GM20000 (cell line): ENCODE data around the gene ZC3H12A.

ENCODE experiments used
- DNase-seq: peaks from one replicate; pipeline ENCODE4 v3.0.0; 2012; ENCODE audit warnings: low spot score
- TF ChIP-seq, protein P1 (sequence below): IDR thresholded peaks from 2 replicates; pipeline ENCODE4 v1.5.1; 2012; ENCODE audit warnings: mild to moderate bottlenecking, control low read depth; ENCODE audit errors: extremely low read depth, missing control alignments

Gene ZC3H12A

GRCh38 chr1:37475380-37476086, 1.2 kb downstream of the ZC3H12A start:
- DNase-seq, result no peak
- TF ChIP-seq, protein P1, sequence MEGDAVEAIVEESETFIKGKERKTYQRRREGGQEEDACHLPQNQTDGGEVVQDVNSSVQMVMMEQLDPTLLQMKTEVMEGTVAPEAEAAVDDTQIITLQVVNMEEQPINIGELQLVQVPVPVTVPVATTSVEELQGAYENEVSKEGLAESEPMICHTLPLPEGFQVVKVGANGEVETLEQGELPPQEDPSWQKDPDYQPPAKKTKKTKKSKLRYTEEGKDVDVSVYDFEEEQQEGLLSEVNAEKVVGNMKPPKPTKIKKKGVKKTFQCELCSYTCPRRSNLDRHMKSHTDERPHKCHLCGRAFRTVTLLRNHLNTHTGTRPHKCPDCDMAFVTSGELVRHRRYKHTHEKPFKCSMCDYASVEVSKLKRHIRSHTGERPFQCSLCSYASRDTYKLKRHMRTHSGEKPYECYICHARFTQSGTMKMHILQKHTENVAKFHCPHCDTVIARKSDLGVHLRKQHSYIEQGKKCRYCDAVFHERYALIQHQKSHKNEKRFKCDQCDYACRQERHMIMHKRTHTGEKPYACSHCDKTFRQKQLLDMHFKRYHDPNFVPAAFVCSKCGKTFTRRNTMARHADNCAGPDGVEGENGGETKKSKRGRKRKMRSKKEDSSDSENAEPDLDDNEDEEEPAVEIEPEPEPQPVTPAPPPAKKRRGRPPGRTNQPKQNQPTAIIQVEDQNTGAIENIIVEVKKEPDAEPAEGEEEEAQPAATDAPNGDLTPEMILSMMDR, result no peak

DNA sequence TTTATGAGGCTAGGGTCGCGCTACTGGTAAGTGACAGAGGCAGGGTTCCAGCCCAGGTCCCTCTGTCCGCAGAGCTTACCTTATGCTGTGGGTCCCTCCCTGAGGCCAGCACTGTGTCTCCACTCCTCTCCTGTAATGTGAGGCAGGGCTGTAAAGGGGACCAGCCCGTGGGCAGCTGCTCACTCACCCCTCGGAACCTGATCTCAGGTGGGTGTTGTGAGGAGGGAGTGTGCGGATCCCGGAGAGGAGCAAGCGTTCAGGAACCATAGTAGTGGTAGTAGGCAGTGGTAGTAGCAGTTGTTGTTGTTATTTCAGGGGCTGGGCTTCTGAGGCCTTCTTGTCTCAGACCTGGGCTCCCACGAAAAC, 1.7 kb downstream of the ZC3H12A start:
- TF ChIP-seq, protein P1, result no peak
- DNase-seq, result no peak

DNA sequence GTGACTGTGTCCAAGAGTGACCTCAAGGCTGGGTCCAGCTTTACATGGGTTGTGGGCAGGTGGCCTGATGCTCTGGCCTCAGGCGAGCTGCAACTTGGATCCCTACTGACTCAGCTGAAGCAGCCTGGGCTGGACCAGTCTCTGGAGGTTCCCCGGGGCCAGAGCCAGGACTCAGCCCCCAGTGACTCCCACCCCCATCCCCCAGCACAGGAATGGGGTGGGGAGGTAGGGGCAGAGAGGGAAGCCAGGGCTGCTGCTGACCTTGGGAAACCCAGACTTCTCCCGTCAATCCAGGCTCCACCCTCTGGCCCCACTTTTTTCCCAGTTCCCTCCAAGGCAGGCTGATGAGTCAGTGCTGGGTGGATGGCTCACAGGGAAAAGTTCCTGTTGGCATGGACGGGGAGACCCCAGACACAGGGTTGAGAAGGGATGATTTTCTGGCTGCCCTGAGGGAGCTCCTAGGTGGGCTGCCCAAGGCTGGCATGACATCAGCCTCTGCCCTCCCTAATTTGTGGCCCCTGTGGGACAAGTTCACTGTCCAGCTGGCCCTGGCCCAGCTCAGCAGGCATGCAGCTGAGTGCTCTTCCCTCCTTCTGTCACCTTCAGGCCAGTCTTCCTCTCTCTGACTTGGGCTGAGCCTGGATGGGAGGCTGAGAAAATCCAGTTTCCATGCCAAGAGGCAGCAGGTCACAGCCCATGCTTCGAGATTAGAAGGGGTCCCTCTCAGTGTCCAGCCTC, 2.2 kb downstream of the ZC3H12A start:
- no peak for DNase-seq
- TF ChIP-seq, protein P1, result no peak

GRCh38 chr1:37477198-37477931, 3.0 kb downstream of the ZC3H12A start:
- peak; percentile 86 for DNase-seq
- TF ChIP-seq, protein P1, result no peak

DNA sequence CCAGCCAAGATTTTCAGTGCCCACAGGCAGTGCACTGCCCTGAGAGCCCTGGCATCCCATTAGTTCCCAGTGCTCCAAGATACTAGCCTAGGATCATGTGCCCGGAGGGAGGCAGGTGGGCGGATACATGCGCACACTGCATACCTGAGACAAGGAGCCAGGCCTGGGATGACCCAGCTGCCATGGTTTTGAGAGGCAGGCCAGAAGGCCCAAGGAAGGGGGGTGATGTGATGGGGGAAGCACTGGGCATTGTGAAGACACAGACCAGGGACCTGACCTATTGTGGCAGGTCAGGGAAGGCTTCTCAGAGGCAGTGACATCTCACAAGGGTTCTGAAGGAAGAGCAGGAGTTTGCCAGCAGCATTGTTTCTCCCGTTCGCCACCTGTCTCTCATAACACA, 3.6 kb downstream of the ZC3H12A start:
- DNase-seq, result no peak
- TF ChIP-seq, protein P1, result no peak

DNA sequence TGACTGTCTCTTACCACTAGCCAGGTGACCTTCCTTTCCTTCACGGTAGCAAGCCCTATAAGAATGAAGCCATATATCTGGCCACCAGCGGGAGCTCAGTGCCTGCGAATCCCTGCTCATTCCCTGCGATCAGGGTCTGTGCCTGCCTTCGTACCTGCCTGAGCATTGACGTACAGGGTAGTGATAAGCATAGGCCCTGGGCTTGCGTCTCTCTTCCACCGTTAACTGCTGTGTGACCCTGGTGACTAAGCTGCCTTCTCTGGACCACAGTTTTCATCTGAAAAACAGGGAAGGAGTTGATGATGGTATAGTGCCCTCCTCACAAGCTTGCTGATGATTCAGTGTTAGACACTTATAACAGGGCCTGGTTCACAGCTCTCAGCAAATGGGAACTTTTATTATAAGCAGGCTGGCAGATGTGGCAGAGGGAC, 4.1 kb downstream of the ZC3H12A start:
- TF ChIP-seq, protein P1, result no peak
- DNase-seq, result no peak

DNA sequence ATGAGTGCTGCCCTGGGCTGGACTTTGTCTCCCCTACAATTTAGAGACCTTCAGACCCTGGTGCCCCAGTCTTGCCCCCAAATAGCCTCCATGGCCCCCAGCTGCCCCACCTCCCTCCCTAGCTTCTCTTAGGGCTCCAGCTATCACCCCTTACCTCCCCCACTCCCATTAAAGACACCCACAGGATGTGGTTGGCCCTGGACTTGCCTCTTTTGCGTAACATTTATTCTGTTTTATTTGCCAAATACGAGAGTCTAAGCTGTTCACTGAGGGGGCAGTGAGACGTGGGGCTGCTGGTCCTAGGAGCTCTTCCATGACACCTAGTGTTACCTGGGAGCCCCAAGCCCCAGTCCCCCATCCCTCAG, 4.5 kb downstream of the ZC3H12A start:
- DNase-seq, result no peak
- TF ChIP-seq, protein P1, result no peak
